ENCODE measurements around the gene RNF157.

The RNF157 gene

GRCh38 chr17:76154936-76155845 is 85.1 kb downstream of the RNF157 start:
- H3K4me1 ChIP-seq (ENCODE audit: low read depth, poor library complexity, severe bottlenecking) = no peaks in the 10 kb centered on the region
- H3K9ac ChIP-seq = no peak overlapping the region
- H4K20me1 ChIP-seq (ENCODE audit: insufficient read depth) = no peaks in the 10 kb centered on the region
- no peaks in the 10 kb centered on the region for H3K79me2 ChIP-seq (ENCODE audit: insufficient read depth, low read depth)
- H3K27ac ChIP-seq = no peak overlapping the region
- H2AFZ ChIP-seq (ENCODE audit: low read depth) = no peak overlapping the region
- H3K4me3 ChIP-seq (IDR thresholded peaks at IDR 0.05; ENCODE audit: insufficient read depth, low read depth, low read length) = no peak overlapping the region
- no peak overlapping the region for H3K4me2 ChIP-seq
- no peaks in the 10 kb centered on the region for H3K36me3 ChIP-seq (ENCODE audit: insufficient read depth)
- no peak for TF ChIP-seq CTCF (conservative IDR thresholded peaks at IDR 0.05; ENCODE audit: low read depth, low read length)
- no peaks in the 10 kb centered on the region for H3K27me3 ChIP-seq (ENCODE audit: insufficient read depth, low read depth)

GRCh38 chr17:76154292-76154691 is 86.0 kb downstream of the RNF157 start:
- H3K79me2 ChIP-seq (ENCODE audit: insufficient read depth, low read depth) = no peaks in the 10 kb centered on the region
- no peaks in the 10 kb centered on the region for H3K36me3 ChIP-seq (ENCODE audit: insufficient read depth)
- H3K4me2 ChIP-seq = no peak overlapping the region
- H3K4me3 ChIP-seq (IDR thresholded peaks at IDR 0.05; ENCODE audit: insufficient read depth, low read depth, low read length) = no peak overlapping the region
- H3K27ac ChIP-seq = no peak overlapping the region
- no peak overlapping the region for H2AFZ ChIP-seq (ENCODE audit: low read depth)
- no peak overlapping the region for H3K9ac ChIP-seq
- H4K20me1 ChIP-seq (ENCODE audit: insufficient read depth) = no peaks in the 10 kb centered on the region
- no peaks in the 10 kb centered on the region for H3K4me1 ChIP-seq (ENCODE audit: low read depth, poor library complexity, severe bottlenecking)
- H3K27me3 ChIP-seq (ENCODE audit: insufficient read depth, low read depth) = no peaks in the 10 kb centered on the region
- TF ChIP-seq CTCF (conservative IDR thresholded peaks at IDR 0.05; ENCODE audit: low read depth, low read length) = no peak

DNA sequence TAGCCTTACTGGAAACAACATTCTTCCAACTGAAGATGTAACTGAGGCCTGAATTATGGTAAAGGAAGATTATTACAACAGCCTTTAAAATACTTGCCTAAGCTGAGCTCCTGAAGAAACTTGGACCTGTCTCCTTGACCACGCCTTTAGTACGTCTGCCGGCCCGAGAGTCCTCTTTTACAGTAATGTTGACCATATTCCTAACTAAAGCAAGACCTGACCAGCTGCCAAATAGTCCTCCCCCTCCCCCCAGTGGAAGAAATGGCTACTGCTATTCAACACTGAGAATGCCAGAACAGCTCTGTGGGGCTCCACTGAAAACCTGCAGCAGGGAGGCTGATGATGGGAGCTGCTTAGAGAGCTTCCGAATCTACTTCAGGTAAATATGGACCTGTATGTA is 86.7 kb downstream of the RNF157 start:
- no peak for TF ChIP-seq CTCF (conservative IDR thresholded peaks at IDR 0.05; ENCODE audit: low read depth, low read length)
- H3K4me3 ChIP-seq (IDR thresholded peaks at IDR 0.05; ENCODE audit: insufficient read depth, low read depth, low read length) = no peak overlapping the region
- H4K20me1 ChIP-seq (ENCODE audit: insufficient read depth) = no peaks in the 10 kb centered on the region
- no peaks in the 10 kb centered on the region for H3K4me1 ChIP-seq (ENCODE audit: low read depth, poor library complexity, severe bottlenecking)
- H3K36me3 ChIP-seq (ENCODE audit: insufficient read depth) = no peaks in the 10 kb centered on the region
- no peaks in the 10 kb centered on the region for H3K79me2 ChIP-seq (ENCODE audit: insufficient read depth, low read depth)
- no peak overlapping the region for H3K9ac ChIP-seq
- no peak overlapping the region for H3K4me2 ChIP-seq
- H3K27me3 ChIP-seq (ENCODE audit: insufficient read depth, low read depth) = no peaks in the 10 kb centered on the region
- H3K27ac ChIP-seq = no peak overlapping the region
- no peak overlapping the region for H2AFZ ChIP-seq (ENCODE audit: low read depth)

GRCh38 chr17:76153202-76153601 is 87.1 kb downstream of the RNF157 start:
- Histone ChIP-seq H4K20me1 (ENCODE audit: insufficient read depth) (no peaks in the 10 kb centered on the region), H3K36me3 (ENCODE audit: insufficient read depth) (no peaks in the 10 kb centered on the region), H3K27me3 (ENCODE audit: insufficient read depth, low read depth) (no peaks in the 10 kb centered on the region), H3K79me2 (ENCODE audit: insufficient read depth, low read depth) (no peaks in the 10 kb centered on the region), H3K4me1 (ENCODE audit: low read depth, poor library complexity, severe bottlenecking) (no peaks in the 10 kb centered on the region), H3K27ac (no peak overlapping the region), H3K4me3 (IDR thresholded peaks at IDR 0.05; ENCODE audit: insufficient read depth, low read depth, low read length) (no peak overlapping the region), H3K4me2 (no peak overlapping the region), H2AFZ (ENCODE audit: low read depth) (no peak overlapping the region), H3K9ac (no peak overlapping the region)
- TF ChIP-seq CTCF (conservative IDR thresholded peaks at IDR 0.05; ENCODE audit: low read depth, low read length) = no peak

Data from KMS-11 (cell line).